Uterus (tissue), 4 donors: Measurements from ENCODE around the gene EPS15. TPM values are rescaled to one million over a fixed set of nuclear protein-coding genes. Genes with fewer than 3 reads are reported as not detected.

ENCODE experiments used
- DNase-seq, 2 donors: peaks; one replicate each; pipeline ENCODE4 v3.0.0-alpha.2; 2019 to 2020
- H3K27ac ChIP-seq, 2 donors: fragments of 200-600 bp; sonication (generic); 1 replicate in 1 of 2; 2 replicates in 1 of 2; pipeline ENCODE4 v1.5.1; 2016 to 2018
- H3K27me3 ChIP-seq, 2 donors: fragments of 200-600 bp; sonication (generic); one replicate each; pipeline ENCODE4 v1.5.1; 2018 to 2019; ENCODE audit warnings: control low read depth in 1 of 2
- H3K36me3 ChIP-seq, 2 donors: fragments of 200-600 bp; sonication (generic); one replicate each; pipeline ENCODE4 v1.5.1; 2019; ENCODE audit warnings: control low read depth in 1 of 2
- H3K4me1 ChIP-seq, 2 donors: fragments of 200-600 bp; sonication (generic); one replicate each; pipeline ENCODE4 v1.5.1; 2018 to 2019; ENCODE audit warnings: control low read depth in 1 of 2
- H3K4me3 ChIP-seq, 2 donors: fragments of 200-600 bp; sonication (generic); 1 replicate in 1 of 2; 2 replicates in 1 of 2; pipeline ENCODE4 v1.5.1; 2018 to 2019; ENCODE audit warnings: mild to moderate bottlenecking in 1 of 2
- H3K9me3 ChIP-seq, 2 donors: fragments of 200-600 bp; sonication (generic); one replicate each; pipeline ENCODE4 v1.5.1; 2019; ENCODE audit warnings: control low read depth in 1 of 2
- POLR2A ChIP-seq, 2 donors: fragments of 450-650 bp; IDR thresholded peaks; one replicate each; pipeline ENCODE4 v1.6.1; 2016; ENCODE audit warnings: antibody characterized with exemption in 2 of 2, mild to moderate bottlenecking in 1 of 2, moderate library complexity in 1 of 2
- intact Hi-C: fragments of 100-400 bp; cut with DNase I; formaldehyde crosslinking; loops from one replicate; pipeline ENCODE4 v1.15.1; 2023; ENCODE audit warnings: low total_unique reads
- total RNA-seq, 4 donors: library from RNA; depleted of rRNA in 3 of 4; stranded (reverse); fragments of >200 nt in 3 of 4; gene quantifications; one replicate each; pipeline versions ENCODE4 v1.1.0 to v1.2.4, GENCODE V29; 2014 to 2023
- TF ChIP-seq, protein P1 (sequence below), 4 experiments: fragments of 200-600 bp in 2 of 4; fragments of 450-650 bp in 2 of 4; sonication (generic) in 2 of 4; IDR thresholded peaks; one replicate each; pipeline ENCODE4 v1.5.1; 2016 to 2019; ENCODE audit warnings: antibody characterized with exemption in 4 of 4, mild to moderate bottlenecking in 2 of 4, moderate library complexity in 1 of 4
- donor health status: DM: yes; HTN: yes; CAD: no.

The EPS15 gene
- total RNA-seq, 4 donors from 2014 or later: 30.7 to 133 (median 81.1) TPM

GRCh38 chr1:51320967-51321923, 197.8 kb downstream of the EPS15 start:
- intact Hi-C loops: no loop called here
- TF ChIP-seq, protein P1, sequence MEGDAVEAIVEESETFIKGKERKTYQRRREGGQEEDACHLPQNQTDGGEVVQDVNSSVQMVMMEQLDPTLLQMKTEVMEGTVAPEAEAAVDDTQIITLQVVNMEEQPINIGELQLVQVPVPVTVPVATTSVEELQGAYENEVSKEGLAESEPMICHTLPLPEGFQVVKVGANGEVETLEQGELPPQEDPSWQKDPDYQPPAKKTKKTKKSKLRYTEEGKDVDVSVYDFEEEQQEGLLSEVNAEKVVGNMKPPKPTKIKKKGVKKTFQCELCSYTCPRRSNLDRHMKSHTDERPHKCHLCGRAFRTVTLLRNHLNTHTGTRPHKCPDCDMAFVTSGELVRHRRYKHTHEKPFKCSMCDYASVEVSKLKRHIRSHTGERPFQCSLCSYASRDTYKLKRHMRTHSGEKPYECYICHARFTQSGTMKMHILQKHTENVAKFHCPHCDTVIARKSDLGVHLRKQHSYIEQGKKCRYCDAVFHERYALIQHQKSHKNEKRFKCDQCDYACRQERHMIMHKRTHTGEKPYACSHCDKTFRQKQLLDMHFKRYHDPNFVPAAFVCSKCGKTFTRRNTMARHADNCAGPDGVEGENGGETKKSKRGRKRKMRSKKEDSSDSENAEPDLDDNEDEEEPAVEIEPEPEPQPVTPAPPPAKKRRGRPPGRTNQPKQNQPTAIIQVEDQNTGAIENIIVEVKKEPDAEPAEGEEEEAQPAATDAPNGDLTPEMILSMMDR (IDR thresholded peaks at IDR 0.05): no peak
- no peak for TF ChIP-seq POLR2A (IDR thresholded peaks at IDR 0.05)
- no peak overlapping the region for H3K27ac ChIP-seq
- H3K9me3 ChIP-seq: no peaks in the 10 kb centered on the region
- H3K4me1 ChIP-seq: no peaks in the 10 kb centered on the region
- H3K4me3 ChIP-seq: no peak overlapping the region
- no peaks in the 10 kb centered on the region for H3K27me3 ChIP-seq
- H3K36me3 ChIP-seq: no peaks in the 10 kb centered on the region
- DNase-seq: no peak

GRCh38 chr1:51317798-51318197, 201.3 kb downstream of the EPS15 start:
- DNase-seq: no peak
- no peaks in the 10 kb centered on the region for H3K4me1 ChIP-seq
- intact Hi-C loops: no loop called here
- no peak overlapping the region for H3K4me3 ChIP-seq
- H3K27me3 ChIP-seq: no peaks in the 10 kb centered on the region
- no peak overlapping the region for H3K27ac ChIP-seq
- H3K9me3 ChIP-seq: no peaks in the 10 kb centered on the region
- no peaks in the 10 kb centered on the region for H3K36me3 ChIP-seq
- TF ChIP-seq, protein P1 (IDR thresholded peaks at IDR 0.05): no peak
- TF ChIP-seq POLR2A (IDR thresholded peaks at IDR 0.05): no peak

- no peaks in the 10 kb centered on the region for H3K4me1 ChIP-seq
- no peak overlapping the region for H3K27ac ChIP-seq
- no peaks in the 10 kb centered on the region for H3K36me3 ChIP-seq
- H3K4me3 ChIP-seq: no peak overlapping the region
- H3K27me3 ChIP-seq: no peaks in the 10 kb centered on the region
- no peaks in the 10 kb centered on the region for H3K9me3 ChIP-seq
- no peak for TF ChIP-seq POLR2A (IDR thresholded peaks at IDR 0.05)
- TF ChIP-seq, protein P1 (IDR thresholded peaks at IDR 0.05): no peak
- intact Hi-C loops: no loop called here
- DNase-seq: no peak
Measured at GRCh38 chr1:51316846-51317120, 202.3 kb downstream of the EPS15 start.

DNA sequence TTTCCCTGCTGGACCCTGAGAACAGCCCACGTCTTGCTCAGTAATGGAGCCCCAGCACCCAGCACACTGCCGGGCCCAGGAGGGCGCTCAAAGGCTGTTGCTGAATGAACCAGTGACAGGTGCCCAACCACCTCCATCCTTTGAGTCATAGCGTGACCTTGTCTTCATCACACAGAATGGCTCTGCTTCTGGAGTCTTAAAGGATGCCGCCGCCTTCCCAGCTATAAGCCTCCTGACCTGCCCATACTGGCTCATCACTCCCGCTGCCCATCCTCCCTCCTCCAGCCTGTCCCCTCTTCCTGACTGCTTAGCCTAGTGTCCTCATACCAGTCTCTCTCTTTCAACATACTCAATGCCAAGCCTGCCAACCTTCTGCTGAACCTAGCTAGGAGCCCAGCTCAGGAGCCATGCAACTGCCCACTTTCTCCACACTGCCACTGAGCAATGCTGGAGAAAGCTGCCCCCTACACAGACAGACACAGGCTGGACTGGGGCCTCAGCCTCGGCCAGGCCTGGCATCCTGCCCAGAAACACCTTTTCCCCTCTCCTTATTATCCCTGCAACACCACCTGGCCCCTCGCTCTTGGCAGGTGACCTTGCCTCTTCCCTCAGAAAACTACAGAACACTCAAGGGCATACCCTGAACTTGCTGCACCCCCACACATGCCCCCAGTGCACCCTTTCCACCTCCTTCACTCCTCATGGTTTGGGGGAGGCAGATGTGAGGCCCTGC, 202.8 kb downstream of the EPS15 start:
- no peak for DNase-seq
- H3K9me3 ChIP-seq: no peaks in the 10 kb centered on the region
- intact Hi-C loops: no loop called here
- H3K27me3 ChIP-seq: no peaks in the 10 kb centered on the region
- H3K4me3 ChIP-seq: no peak overlapping the region
- no peaks in the 10 kb centered on the region for H3K36me3 ChIP-seq
- no peak overlapping the region for H3K27ac ChIP-seq
- no peaks in the 10 kb centered on the region for H3K4me1 ChIP-seq
- TF ChIP-seq, protein P1 (IDR thresholded peaks at IDR 0.05): no peak
- no peak for TF ChIP-seq POLR2A (IDR thresholded peaks at IDR 0.05)

DNA sequence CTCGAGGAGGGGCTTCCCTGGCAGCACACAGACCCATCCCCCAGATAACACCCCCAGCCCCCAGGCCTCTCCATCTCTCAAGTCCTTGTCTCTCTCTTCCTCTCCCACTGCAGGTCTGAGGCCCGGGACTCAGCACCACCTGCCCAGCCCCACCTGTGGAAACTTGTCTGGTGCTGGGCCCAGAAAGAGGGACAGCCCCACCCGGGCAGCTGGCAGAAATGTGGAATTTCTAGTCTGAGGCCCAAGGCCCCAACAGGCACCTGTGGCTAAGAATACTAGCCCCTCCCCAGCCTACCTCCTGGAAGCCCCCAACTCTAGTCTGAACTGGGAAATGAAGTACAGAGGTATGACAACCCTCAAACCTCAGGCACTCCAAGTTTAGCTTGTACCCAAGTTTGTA, 204.1 kb downstream of the EPS15 start:
- TF ChIP-seq POLR2A (IDR thresholded peaks at IDR 0.05): no peak
- TF ChIP-seq, protein P1 (IDR thresholded peaks at IDR 0.05): no peak
- intact Hi-C loops: no loop called here
- no peaks in the 10 kb centered on the region for H3K27me3 ChIP-seq
- no peaks in the 10 kb centered on the region for H3K4me1 ChIP-seq
- H3K9me3 ChIP-seq: no peaks in the 10 kb centered on the region
- H3K27ac ChIP-seq: no peak overlapping the region
- no peak overlapping the region for H3K4me3 ChIP-seq
- no peak for DNase-seq
- no peaks in the 10 kb centered on the region for H3K36me3 ChIP-seq
